GM18498 (cell line): ENCODE data around the gene MACROD1.

ENCODE experiments used
- ATAC-seq: cut with Tn5 transposase; IDR thresholded peaks from one replicate; pipeline ENCODE4 v1.9.1; 2021; ENCODE audit warnings: mild to moderate bottlenecking, moderate library complexity; ENCODE audit not compliant: unreplicated experiment

Gene MACROD1

GRCh38 chr11:64131683-64132190 lies 34.2 kb downstream of the MACROD1 start:
- no peak for ATAC-seq

GRCh38 chr11:64130618-64131017 lies 35.3 kb downstream of the MACROD1 start:
- no peak for ATAC-seq

GRCh38 chr11:64129403-64129802 lies 36.5 kb downstream of the MACROD1 start:
- no peak for ATAC-seq

GRCh38 chr11:64128255-64129006 lies 37.5 kb downstream of the MACROD1 start:
- ATAC-seq = no peak

GRCh38 chr11:64127267-64128072 lies 38.4 kb downstream of the MACROD1 start:
- no peak for ATAC-seq

GRCh38 chr11:64126796-64127195 lies 39.1 kb downstream of the MACROD1 start:
- ATAC-seq = no peak

- no peak for ATAC-seq
Measured at GRCh38 chr11:64126371-64126770, 39.5 kb downstream of the MACROD1 start.

GRCh38 chr11:64125676-64126075 lies 40.2 kb downstream of the MACROD1 start:
- no peak for ATAC-seq

GRCh38 chr11:64124147-64124546 lies 41.8 kb downstream of the MACROD1 start:
- no peak for ATAC-seq

- ATAC-seq = no peak
Measured at GRCh38 chr11:64123679-64124078, 42.2 kb downstream of the MACROD1 start.

GRCh38 chr11:64122411-64123410 lies 43.2 kb downstream of the MACROD1 start:
- ATAC-seq = no peak

GRCh38 chr11:64121663-64122410 lies 44.1 kb downstream of the MACROD1 start:
- no peak for ATAC-seq

GRCh38 chr11:64120951-64121569 lies 44.9 kb downstream of the MACROD1 start:
- no peak for ATAC-seq

GRCh38 chr11:64119700-64120099 lies 46.2 kb downstream of the MACROD1 start:
- no peak for ATAC-seq

GRCh38 chr11:64118876-64119665 lies 46.8 kb downstream of the MACROD1 start:
- ATAC-seq = no peak

GRCh38 chr11:64117763-64118459 lies 48.0 kb downstream of the MACROD1 start:
- ATAC-seq = no peak

GRCh38 chr11:64115531-64116522 lies 50.1 kb downstream of the MACROD1 start:
- no peak for ATAC-seq
